Dedifferentiated amniotic fluid mesenchymal stem cell (primary cell): ENCODE results near the gene SLC8A1.

Source experiments
- DNase-seq: peaks from one replicate; pipeline ENCODE4 v3.0.0-alpha.2; 2016; ENCODE audit errors: extremely low spot score

Gene SLC8A1

DNA sequence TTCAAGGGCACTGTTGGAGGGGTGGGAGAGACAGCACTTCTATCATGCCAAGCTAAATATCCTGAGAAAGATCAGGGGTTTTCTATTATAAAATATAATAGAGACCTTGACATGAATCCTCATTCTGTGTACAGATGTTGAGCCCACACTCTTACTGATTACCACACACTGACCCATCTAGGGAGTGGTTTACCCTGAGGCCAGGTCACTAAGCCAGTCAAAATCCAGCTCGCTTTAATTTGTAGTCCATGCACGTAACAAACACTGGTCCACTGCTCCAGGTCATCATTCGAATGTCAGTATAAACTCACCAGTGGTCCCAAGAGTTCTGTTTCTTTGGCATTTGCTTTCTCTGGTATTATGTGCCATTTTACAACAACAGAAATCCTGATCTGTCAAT lies 96.4 kb downstream of the SLC8A1 start:
- no peak for DNase-seq

DNA sequence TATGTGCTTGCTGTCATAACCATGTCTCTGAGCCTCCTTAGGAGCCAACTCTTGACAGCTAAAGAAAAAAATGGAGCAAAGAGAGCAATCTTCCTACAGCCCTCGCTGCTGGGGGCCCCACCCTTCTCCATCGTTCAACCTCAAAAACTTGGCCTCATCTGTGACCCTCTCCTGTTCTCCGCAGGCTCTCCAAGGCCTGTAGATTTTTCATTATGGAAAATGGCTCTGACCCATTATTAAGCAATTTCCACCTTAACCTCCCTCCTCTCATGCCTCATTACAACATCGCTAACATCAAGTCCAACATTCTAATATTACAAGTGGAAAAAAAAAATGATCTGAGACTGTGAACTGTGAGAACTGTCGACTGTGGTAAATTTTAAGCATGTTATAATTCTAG lies 98.7 kb downstream of the SLC8A1 start:
- DNase-seq, result no peak

GRCh38 chr2:40352703-40353099 lies 99.2 kb downstream of the SLC8A1 start:
- no peak for DNase-seq

GRCh38 chr2:40352041-40352702 lies 99.7 kb downstream of the SLC8A1 start:
- no peak for DNase-seq

DNA sequence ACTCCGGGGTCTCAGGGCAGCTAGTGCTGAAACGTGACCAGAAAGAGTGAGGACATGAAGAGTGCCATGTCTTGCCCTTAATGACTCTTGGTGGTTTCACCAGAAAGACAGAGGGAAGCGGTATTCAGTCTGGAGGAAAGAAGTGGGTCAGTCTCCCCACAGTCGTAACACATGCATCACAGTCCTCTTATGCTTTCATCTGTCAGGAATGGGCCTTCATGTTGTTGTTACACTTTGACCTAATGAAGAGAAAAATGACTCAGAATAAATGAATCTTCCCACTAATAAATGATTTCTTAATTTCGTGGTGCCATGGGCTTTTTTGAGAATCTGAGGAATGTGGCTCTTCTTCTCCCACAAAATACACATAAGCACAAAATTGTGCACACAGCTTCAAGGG lies 103.2 kb downstream of the SLC8A1 start:
- no peak for DNase-seq

DNA sequence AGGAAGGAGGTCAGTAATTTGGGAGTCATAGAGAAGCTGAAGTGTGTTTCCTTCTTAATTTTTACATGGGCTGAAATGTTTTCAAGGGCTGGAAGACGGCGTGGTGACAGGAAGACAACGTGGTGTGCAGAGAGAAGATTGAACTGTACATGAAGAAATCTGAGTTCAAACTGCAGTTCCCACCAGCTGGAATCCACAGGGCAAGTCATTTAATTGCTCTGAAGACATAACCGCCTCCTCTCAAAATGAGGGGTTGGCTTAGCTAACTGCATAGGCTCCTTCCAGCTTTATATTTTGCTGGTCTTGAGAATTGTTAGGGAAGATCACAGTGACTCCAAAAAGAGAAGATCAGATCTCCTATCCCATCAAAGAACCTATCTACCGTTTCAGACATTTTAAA lies 103.9 kb downstream of the SLC8A1 start:
- no peak for DNase-seq

GRCh38 chr2:40346535-40347354 lies 105.1 kb downstream of the SLC8A1 start:
- no peak for DNase-seq

- DNase-seq, result no peak
These were observed 107.5 kb downstream of the SLC8A1 start for GRCh38 chr2:40344364-40344763.

GRCh38 chr2:40343902-40344301 lies 108.0 kb downstream of the SLC8A1 start:
- peak; percentile 71 for DNase-seq

- no peak for DNase-seq
These were observed 110.7 kb downstream of the SLC8A1 start for GRCh38 chr2:40341198-40341597.

GRCh38 chr2:40339026-40339425 lies 112.9 kb downstream of the SLC8A1 start:
- no peak for DNase-seq

GRCh38 chr2:40332191-40332826 lies 119.6 kb downstream of the SLC8A1 start:
- DNase-seq, result peak; percentile 68

DNA sequence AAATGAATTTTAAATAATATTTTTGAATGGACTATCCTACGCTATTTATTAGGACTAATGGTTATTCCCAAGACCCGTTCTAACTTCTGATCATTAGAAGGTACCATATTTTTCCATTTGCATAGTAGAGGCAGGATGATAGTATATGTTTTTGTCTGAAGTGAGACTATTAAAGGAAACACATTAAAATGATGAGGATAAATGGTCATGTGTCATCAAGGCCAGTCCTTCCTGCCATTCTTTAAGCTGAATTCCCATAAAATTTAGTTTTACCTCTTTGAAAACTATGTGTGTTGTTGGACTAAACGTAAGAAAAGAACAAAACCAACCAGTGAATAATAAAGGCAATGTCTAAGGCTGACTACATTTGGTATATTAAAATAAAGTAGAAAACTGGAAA lies 121.8 kb downstream of the SLC8A1 start:
- no peak for DNase-seq

DNA sequence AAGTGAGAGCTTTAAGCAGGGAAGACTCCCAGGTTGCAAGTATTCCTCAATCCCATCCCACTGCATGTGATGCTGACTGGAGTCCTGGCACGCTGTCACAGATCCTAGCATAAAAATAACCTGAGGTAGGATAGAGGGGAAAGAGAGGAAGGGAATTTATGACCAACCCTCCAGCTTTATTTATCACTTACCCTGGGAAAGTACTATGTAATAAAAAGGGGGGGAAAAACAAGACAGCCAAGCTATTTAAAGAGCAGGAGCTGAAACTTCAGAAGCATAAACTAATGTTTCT lies 122.2 kb downstream of the SLC8A1 start:
- DNase-seq, result no peak

DNA sequence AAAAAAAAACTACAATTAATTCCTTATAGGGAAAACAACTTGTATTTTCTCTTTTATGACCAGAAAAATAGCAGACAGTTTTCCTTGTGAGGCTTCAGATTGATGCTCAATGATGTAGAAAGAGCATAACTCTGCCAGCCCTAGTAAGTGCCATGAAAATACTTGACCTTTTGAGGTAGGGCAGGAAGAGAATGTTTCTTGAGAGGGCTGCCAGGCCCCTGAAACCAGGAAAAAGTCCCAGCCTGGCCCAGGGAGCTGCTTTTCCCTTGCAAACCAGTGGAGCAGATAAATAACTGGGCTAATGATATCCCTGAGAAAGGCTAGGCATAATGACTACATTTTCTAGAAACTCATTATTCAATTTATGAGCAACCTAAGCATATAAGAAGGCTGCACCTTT lies 126.8 kb downstream of the SLC8A1 start:
- DNase-seq, result no peak

GRCh38 chr2:40324656-40325055 lies 127.2 kb downstream of the SLC8A1 start:
- no peak for DNase-seq

DNA sequence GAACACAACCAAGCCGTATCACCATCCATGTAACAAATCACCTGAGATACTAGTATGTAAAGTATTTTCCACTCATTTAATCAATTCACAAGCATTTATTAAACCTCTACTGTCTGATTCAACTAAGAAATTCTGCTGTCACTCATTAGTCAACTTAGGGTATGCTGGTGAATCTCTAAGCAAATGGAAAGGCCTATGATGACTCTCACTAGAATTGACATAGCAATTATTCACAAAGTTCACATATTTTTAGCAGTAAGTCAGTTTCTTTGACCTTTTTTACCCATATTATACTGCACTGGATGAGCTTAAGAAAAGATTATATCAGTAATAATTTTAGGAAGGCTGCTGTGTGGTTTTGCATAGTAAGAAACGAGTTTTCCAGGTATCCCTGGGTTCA lies 130.1 kb downstream of the SLC8A1 start:
- DNase-seq, result no peak

DNA sequence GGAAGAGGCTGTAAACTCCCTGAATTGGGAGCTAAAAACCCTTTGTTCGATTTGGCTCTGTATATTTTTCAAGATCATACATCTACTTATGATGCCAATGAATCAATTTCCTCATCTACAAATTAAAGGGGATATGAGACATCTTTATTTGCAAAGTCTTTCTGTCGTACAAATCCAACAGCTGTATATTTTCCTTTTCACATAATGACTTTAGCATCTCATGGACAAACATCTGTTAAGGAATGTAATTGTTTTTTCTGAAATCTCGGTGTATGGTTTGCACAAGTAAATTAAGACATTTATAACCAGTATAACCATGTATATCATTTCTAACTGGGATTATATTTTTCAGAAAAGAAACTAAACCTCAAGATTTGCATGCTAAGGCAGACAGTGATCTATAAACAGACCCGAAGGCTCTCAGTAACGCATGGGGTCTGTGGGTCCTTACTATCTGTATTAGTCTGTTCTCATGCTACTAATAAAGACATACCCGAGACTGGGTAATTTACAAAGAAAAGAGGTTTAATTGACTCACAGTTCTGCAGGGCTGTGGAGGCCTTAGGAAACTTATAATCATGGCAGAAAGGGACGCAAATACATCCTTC lies 130.8 kb downstream of the SLC8A1 start:
- DNase-seq, result no peak

GRCh38 chr2:40318921-40319320 lies 133.0 kb downstream of the SLC8A1 start:
- DNase-seq, result no peak

- DNase-seq, result no peak
These were observed 134.1 kb downstream of the SLC8A1 start for GRCh38 chr2:40317761-40318160.

- peak; percentile 63 for DNase-seq
These were observed 134.8 kb downstream of the SLC8A1 start for GRCh38 chr2:40317046-40317445.

- no peak for DNase-seq
These were observed 135.3 kb downstream of the SLC8A1 start for GRCh38 chr2:40316620-40317019.

DNA sequence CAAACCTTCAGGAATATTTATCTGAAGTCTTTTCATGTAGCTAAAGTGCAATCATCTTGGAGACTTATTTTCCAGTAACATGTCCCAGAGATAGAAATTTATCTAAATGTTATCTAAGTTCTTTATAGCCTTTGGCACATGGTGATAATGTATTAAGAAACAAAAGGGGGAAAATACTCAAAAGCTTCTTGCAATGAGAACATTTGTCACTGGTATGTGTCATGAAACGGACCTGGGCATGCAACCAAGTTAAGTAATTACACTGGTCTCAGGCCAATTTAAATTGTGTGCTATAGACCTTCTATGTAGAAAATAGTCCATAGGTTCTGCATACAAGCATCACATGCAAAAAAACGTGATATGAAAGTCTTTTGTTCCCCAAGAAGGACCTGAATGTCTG lies 136.2 kb downstream of the SLC8A1 start:
- no peak for DNase-seq
